ENCODE results near the gene COPS4.
"Not testable (repeated sequence)": the region's sequence is repeated elsewhere in the genome, so short reads cannot be mapped to it uniquely, and the experiment has no call there.

The COPS4 gene

GRCh38 chr4:83024233-83024632 is 10.8 kb upstream of the COPS4 start:
- FAIRE-seq = no peak

- no peak for FAIRE-seq
These were observed 9.4 kb upstream of the COPS4 start for GRCh38 chr4:83025563-83025962.

GRCh38 chr4:83028976-83029375 is 6.0 kb upstream of the COPS4 start:
- FAIRE-seq = no peak

GRCh38 chr4:83029688-83030087 is 5.3 kb upstream of the COPS4 start:
- no peak for FAIRE-seq

GRCh38 chr4:83036991-83037665 is 2.1 kb downstream of the COPS4 start:
- FAIRE-seq = no peak

- FAIRE-seq = no peak
These were observed 5.3 kb downstream of the COPS4 start for GRCh38 chr4:83040269-83040668.

GRCh38 chr4:83043157-83043556 is 8.2 kb downstream of the COPS4 start:
- FAIRE-seq = not testable (repeated sequence)

GRCh38 chr4:83043801-83044407 is 8.9 kb downstream of the COPS4 start:
- FAIRE-seq = no peak

- FAIRE-seq = no peak
These were observed 11.9 kb downstream of the COPS4 start for GRCh38 chr4:83046693-83047473.

GRCh38 chr4:83048781-83049180 is 13.8 kb downstream of the COPS4 start:
- not testable (repeated sequence) for FAIRE-seq

GRCh38 chr4:83054928-83055327 is 19.9 kb downstream of the COPS4 start:
- FAIRE-seq = no peak

GRCh38 chr4:83062739-83063138 is 27.8 kb downstream of the COPS4 start:
- no peak for FAIRE-seq

- FAIRE-seq = no peak
These were observed 30.3 kb downstream of the COPS4 start for GRCh38 chr4:83065266-83065665.

GRCh38 chr4:83067058-83067639 is 32.2 kb downstream of the COPS4 start:
- FAIRE-seq = no peak

GRCh38 chr4:83071116-83071515 is 36.1 kb downstream of the COPS4 start:
- FAIRE-seq = no peak

- FAIRE-seq = peak; percentile 94
These were observed 39.2 kb downstream of the COPS4 start for GRCh38 chr4:83074086-83074704.

GRCh38 chr4:83074783-83075182 is 39.8 kb downstream of the COPS4 start:
- FAIRE-seq = not testable (repeated sequence)

GRCh38 chr4:83075311-83076095 is 40.5 kb downstream of the COPS4 start:
- no peak for FAIRE-seq

GRCh38 chr4:83080561-83080960 is 45.6 kb downstream of the COPS4 start:
- no peak for FAIRE-seq

- FAIRE-seq = no peak
These were observed 47.8 kb downstream of the COPS4 start for GRCh38 chr4:83082777-83083176.

GRCh38 chr4:83083925-83084475 is 49.0 kb downstream of the COPS4 start:
- no peak for FAIRE-seq

GRCh38 chr4:83084956-83085355 is 50.0 kb downstream of the COPS4 start:
- FAIRE-seq = not testable (repeated sequence)

All from islet of Langerhans (tissue), 1 donor.